HS-27A (cell line): ENCODE measurements around the gene NPPA.
"Not testable (repeated sequence)": the region's sequence is repeated elsewhere in the genome, so short reads cannot be mapped to it uniquely, and the experiment has no call there.

Experiments
- DNase-seq: peaks from one replicate; pipeline ENCODE4 v3.0.0-alpha.2; 2012; ENCODE audit warnings: low read depth, missing footprints

NPPA gene

GRCh38 chr1:11847667-11848372 lies at the start of gene NPPA:
Gene NPPA, minus strand, starts transcription at chr1:11847783. Its CDS starts 99 bp downstream, at chr1:11847684.
- no peak for DNase-seq

- DNase-seq: not testable (repeated sequence)
These were observed 46.9 kb upstream of the NPPA start for GRCh38 chr1:11894501-11894900.

DNA sequence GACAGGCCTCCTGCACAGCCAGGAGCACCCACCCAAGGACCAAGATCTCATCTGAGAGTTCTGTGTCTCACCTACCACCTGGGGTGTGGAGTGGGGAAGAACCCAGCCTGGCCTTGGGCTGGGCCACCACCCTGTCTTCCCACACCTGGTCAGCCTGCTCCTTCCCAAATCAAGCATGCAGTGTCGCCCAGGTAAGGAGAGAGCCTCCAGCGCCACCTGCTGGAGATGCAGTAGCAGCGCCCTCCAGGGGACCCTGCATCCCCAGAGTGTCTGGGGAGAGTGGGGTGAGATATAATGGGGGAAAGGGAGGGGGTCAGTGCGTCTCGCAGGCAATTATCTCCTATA lies 46.3 kb upstream of the NPPA start:
- DNase-seq: no peak

DNA sequence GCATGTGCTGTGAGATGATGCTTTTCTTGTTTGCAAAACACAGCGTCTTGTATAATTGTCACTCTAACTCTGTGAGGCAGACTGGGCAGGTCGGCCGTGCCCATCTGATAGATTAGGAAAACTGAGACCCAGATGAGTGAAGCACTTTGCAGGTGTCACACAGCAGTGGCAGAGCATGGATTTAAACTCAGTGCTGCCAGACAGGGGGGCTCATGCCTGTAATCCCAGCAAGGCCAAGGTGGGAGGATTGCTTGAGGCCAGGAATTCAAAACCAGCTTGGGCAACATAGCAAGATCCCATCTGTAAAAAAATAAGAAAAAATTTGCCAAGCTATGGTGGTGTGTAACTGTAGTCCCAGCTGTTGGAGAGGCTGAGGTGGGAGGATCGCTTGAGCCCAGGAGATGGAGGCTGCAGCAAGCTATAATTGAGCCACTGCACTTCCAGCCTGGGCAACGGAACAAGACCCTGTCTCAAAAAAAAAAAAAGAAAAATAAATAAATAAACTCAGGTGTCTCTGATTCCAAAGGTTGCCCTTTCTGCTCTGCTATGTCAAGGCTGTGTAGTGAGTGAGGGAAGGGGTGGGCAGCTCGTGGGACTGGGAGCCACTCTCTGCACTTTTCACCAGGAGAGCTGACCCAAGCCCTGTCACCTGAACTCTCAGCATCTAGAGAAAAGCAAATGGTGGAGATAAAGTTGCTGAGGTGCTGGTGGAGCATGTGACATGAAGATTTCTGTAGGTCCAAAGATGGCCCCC lies 44.0 kb upstream of the NPPA start:
- no peak for DNase-seq

GRCh38 chr1:11888877-11889208 lies 41.3 kb upstream of the NPPA start:
- no peak for DNase-seq

DNA sequence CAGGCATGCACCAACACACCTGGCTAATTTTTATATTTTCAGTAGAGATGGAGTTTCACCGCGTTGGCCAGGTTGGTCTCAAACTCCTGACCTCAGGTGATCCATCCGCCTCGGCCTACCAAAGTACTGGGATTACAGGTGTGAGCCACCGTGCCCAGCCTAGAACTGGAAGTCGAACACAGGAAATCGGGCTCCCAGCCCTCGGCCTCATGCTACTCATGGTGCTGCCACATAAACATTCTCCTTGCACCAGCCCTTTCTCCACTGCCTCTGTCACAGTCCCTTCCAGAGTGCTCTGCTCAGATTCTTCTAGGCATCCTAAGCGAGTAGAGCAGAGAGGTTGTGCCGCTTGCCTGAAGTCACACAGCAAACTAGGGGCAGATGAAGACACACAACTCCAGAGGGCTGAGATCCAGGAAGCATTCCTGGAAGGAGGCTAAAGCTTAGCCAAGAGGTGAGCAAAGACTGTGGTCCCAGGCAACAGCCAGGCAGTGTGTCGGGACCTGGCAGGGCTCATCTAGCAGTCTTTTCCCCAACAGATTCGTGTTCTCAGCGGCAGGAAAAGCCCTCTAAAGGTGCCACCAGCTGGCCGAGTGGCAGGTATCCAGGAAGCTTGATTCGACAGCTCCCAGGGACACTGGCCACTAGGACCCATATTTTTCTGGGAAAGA lies 40.8 kb upstream of the NPPA start:
- DNase-seq: no peak

GRCh38 chr1:11887666-11888007 lies 40.1 kb upstream of the NPPA start:
- no peak for DNase-seq

GRCh38 chr1:11886986-11887665 lies 39.5 kb upstream of the NPPA start:
- DNase-seq: no peak

- DNase-seq: no peak
These were observed 38.3 kb upstream of the NPPA start for GRCh38 chr1:11885916-11886315.

DNA sequence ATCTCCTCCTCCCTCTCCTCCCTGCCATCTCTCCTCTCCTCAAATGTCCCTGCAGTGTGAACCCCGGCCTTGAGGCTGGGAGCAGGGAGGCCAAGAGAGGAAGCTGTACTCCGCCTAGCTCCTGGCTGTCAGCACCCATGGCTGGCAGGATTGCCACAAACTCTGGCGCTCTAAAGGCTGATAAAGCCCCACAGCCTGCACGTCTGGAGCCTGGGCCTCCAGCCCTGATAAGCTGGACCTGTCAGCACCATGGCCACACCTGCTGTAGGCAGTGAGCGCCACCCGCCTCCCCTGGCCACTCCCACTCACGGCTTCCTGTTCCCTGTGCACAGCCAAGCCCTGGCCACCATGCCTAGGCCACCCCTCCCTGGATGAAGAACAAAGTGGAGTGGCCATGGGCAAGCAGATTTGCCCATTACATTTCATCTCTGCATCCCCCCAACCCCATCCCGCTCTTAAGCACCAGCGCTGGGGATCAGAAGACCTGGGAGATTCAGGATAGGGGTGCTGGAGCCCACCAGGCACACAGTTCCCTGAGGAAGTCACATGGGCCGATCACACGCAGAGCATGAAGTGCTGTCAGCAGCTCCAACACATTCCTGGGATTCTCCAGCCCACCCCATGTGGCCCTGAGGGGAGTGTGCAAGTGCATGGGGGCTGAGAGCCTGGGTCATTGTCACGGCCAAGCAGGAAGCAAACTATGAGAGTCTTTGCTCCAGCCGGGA lies 35.4 kb upstream of the NPPA start:
- DNase-seq: no peak

GRCh38 chr1:11881749-11882441 lies 34.3 kb upstream of the NPPA start:
- DNase-seq: no peak

DNA sequence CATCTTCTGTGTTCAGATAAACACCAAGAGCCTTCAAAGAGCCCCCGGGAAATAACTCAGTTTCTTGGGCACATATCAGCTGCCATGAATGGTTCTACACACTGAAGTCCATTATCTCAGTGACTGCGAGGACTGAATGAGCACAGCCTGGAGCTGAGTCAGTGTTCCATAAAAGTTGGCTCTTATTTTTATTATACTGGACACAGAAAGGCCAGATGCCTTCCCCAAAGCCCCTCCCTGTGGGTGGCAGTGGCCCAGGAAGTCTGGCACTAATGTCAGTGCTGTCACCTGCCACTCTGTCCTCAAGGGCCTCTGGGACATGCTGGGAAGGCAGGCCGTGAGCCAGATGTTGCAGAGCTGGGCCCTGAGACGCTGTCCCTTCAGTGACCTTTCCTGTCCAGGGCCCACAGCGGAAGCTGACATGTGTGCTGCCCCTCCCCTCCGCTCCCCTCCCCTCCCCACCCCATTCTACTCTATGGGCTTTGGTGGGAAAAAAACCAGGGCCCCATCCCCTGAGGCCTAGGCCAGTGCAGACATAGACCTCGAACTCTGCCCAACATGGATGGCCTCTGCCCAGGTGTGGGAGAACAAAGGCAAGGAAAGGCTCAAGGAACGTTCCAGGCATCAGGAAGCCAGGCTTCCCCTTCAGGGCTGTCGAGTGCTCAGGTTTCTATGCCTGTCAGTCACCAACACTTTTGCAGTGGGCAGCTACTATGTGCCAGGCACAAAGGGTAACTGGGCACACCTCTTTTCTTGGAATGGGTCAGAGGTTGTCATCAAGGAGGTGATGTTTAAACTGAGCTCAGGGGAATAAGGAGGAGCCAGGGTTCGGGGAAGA lies 33.5 kb upstream of the NPPA start:
- DNase-seq: no peak

DNA sequence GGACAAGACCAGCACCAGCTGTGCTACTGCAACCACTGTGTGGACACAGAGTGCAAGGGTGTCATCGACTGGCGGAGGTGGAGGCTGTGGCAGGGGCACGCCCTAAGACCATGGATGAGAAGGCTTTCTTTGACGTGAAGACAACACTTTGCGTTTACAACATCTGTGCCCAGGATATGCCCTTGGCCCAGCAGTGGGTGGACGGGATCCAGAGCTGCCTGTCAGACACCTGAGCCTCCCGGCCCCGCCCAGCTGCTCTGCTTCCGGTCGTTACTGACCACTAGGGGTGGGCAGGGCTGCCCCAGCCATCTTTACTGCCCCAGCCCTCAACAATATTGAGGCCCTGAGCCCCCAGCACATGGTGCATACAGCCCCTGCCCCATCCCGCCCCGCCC lies 32.6 kb upstream of the NPPA start:
- no peak for DNase-seq

DNA sequence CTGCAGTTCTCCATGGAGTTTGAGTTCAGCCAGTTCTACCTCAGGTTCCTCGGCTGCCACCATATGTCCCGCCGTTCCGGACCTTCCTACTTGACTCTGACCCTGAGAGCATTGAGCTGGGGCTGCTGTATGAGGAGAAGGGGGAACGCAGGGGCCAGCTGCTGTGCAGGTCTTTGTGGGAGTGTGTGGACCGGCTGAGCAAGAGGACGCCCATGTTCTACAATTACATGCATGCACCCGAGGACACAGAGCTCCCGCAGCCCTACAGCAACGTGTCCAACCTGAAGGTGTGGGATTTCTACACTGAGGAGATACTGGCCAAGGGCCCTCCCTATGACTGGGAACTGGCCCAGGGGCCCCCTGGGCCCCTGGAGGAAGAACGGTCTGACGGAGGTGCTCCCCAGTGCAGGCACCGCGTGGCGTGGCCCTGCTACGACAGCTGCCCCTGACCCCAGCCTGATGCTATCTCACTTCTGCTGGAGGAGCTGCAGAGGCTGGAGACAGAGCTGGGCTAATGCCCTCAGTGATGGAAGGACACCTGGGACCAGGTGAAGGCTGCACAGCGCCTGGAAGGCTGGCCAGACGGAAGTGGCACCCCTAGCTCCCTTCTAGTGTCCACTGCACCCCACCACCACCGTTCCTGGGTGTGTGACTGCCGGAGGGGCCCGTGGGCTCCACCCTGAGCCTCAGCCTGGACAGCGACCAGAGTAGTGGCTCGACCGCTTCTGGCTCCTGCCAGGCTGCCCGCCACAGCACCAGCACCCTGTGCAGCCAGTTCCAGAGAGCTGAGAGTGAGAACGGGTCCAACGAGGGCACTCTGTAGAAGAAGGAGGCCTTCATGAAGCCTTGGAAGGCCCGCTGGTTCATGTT lies 32.0 kb upstream of the NPPA start:
- no peak for DNase-seq

- no peak for DNase-seq
These were observed 31.3 kb upstream of the NPPA start for GRCh38 chr1:11878891-11879190.

DNA sequence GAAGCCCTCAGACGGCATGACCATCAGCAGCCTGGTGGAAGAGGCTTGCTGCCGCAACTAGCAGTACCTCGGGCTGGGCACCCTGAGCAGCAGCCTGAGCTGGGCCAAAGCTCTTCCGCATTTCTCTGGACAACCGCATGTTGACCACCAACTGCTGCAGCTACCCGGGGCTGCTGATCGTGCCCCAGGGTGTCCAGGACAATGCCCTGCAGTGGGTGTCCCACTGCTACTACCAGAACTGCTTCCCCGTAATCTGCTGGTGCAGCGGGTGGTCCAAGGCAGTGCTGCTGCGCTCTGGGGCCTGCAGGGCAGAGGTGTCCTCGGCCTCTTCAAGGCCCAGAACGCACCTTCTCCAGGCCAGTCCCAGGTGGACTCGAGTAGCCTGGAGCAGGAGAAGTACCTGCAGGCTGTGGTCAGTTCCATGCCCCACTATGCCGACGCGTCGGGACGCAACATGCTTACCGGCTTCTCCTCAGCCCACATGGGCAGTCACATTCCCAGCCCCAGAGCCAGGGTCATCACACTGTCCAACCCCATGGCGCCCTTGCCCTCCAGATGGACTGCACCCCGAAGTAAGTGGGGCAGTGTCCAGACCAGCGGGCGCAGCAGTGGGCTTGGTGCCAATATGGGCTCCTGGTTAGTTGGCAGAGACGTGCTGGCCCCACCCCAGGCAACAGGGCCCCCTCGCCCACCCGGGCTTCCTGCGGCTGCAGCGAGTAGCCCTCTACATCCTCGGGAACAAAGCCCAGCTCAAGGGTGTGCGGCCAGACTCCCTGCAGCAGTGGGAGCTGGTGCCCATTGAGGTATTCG lies 30.7 kb upstream of the NPPA start:
- no peak for DNase-seq

DNA sequence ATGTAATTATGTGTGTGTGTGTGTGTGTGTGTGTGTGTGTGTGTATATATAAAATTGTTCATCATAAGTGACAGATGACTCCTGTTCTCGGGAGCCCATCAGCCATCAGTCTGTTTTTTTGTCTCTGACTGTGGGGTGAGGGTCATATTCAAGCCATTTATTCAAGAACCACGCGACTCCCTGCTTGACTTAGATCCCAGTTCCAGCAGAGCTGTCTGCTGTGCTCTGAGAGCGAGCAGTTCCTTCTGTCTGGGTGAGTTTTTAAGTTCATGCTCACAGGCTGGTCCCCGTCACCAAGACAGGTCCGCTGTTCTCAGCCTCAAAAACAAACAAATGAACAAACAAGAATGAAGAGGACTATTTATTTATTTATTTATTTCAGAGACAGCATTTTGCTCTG lies 29.5 kb upstream of the NPPA start:
- no peak for DNase-seq

GRCh38 chr1:11875094-11875493 lies 27.5 kb upstream of the NPPA start:
- DNase-seq: no peak

DNA sequence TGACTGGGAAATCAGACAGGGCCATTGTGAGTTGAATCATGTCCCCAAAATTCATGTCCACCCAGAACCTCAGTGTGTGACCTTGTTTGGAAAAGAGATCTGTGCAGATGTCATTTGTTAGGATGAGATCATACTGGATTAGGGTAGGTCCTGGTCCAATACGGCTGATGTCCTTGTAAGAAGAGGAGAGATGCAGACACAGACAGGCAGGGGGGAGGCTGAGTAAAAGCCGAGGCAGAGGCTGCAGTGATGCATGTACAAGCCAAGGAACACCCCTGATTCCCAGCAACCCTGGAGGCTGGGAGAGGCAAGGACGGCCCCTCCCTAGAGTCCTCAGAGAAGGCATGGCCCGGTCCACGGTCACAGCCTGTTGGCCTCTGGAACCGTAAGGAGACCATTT lies 27.0 kb upstream of the NPPA start:
- DNase-seq: no peak
